ENCODE data around the gene PDCD6IP.

DNA sequence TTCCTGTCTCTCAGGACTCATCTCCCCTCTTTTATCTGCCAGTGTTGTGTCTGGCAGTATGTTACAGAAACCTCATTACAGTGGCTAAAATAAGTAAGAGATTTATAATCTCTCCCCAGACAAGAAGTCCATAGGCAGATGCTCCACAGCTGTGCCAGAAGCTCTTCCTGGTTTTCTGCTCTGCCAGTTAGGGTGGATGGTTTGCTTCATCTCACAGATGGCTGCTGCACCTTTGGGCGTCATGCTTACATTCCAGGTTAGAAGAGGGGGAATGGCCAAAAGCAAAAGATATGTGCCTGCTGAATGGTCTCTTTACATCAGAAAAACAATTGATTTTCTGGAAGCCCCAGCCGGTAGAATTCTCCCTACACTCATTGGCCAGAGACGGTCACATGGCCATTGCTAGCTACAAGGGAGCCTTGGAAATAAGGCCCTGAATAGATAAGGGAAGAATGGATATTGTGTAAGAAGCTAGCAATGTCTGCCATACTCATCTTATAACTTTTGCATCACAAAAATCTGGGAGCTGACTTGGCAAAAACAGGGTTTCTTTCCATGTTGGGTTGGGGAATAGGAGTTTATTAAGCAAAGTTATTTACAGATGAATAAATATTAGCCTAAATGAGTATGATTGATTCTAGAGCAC, 91.1 kb downstream of the PDCD6IP start:
- TF ChIP-seq, protein P1, sequence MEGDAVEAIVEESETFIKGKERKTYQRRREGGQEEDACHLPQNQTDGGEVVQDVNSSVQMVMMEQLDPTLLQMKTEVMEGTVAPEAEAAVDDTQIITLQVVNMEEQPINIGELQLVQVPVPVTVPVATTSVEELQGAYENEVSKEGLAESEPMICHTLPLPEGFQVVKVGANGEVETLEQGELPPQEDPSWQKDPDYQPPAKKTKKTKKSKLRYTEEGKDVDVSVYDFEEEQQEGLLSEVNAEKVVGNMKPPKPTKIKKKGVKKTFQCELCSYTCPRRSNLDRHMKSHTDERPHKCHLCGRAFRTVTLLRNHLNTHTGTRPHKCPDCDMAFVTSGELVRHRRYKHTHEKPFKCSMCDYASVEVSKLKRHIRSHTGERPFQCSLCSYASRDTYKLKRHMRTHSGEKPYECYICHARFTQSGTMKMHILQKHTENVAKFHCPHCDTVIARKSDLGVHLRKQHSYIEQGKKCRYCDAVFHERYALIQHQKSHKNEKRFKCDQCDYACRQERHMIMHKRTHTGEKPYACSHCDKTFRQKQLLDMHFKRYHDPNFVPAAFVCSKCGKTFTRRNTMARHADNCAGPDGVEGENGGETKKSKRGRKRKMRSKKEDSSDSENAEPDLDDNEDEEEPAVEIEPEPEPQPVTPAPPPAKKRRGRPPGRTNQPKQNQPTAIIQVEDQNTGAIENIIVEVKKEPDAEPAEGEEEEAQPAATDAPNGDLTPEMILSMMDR (IDR thresholded peaks at IDR 0.05): no peak
- no peak for TF ChIP-seq POLR2A (IDR thresholded peaks at IDR 0.05)
- no peak for TF ChIP-seq POLR2AphosphoS5 (IDR thresholded peaks at IDR 0.05)
- no peak for TF ChIP-seq EP300 (IDR thresholded peaks at IDR 0.05)
